DND-41 (cell line): Measurements from ENCODE around the gene SRCIN1.

ENCODE experiments used
- ATAC-seq: fragments of 200-7000 bp; cut with Tn5 transposase; 3 replicates; pipeline ENCODE4 v1.9.1; 2021; ENCODE audit warnings: low read depth; ENCODE audit not compliant: insufficient read depth
- DNase-seq: peaks from one replicate; pipeline ENCODE4 v3.0.0-alpha.2; 2020
- H2AFZ ChIP-seq: 2 replicates; pipeline ENCODE4 v1.6.0; 2012; ENCODE audit warnings: low read depth, low read length
- H3K27ac ChIP-seq: 2 replicates; pipeline ENCODE4 v1.5.1; 2012; ENCODE audit warnings: low read length, inconsistent platforms
- H3K27me3 ChIP-seq: fragments of 200-600 bp; sonication (generic); 2 replicates; pipeline ENCODE4 v1.6.0; 2012; ENCODE audit warnings: low read length, mild to moderate bottlenecking, inconsistent platforms; ENCODE audit not compliant: insufficient read depth, poor library complexity
- H3K36me3 ChIP-seq: 2 replicates; pipeline ENCODE4 v1.5.1; 2012; ENCODE audit warnings: low read length, inconsistent platforms; ENCODE audit not compliant: insufficient read depth
- H3K4me1 ChIP-seq: 2 replicates; pipeline ENCODE4 v1.5.1; 2012; ENCODE audit warnings: mild to moderate bottlenecking, low read length; ENCODE audit not compliant: insufficient read depth
- H3K4me2 ChIP-seq: 2 replicates; pipeline ENCODE4 v1.6.0; 2012; ENCODE audit warnings: mild to moderate bottlenecking, moderate library complexity, low read length, inconsistent platforms; ENCODE audit not compliant: insufficient read depth
- H3K4me3 ChIP-seq, 2 experiments: fragments of 200-600 bp in 1 of 2; shearing (Covaris generic) in 1 of 2; 2 replicates each; pipeline ENCODE4 v1.5.1; 2012 to 2016; ENCODE audit warnings: inconsistent platforms in 2 of 2, low read length in 2 of 2, mild to moderate bottlenecking in 2 of 2, low read depth in 1 of 2, moderate library complexity in 1 of 2
- H3K79me2 ChIP-seq: 2 replicates; pipeline ENCODE4 v1.6.0; 2012; ENCODE audit warnings: low read length, inconsistent platforms; ENCODE audit not compliant: insufficient read depth
- H3K9ac ChIP-seq: 2 replicates; pipeline ENCODE4 v1.6.0; 2012; ENCODE audit warnings: low read depth, mild to moderate bottlenecking, inconsistent platforms, low read length, moderate library complexity
- H3K9me3 ChIP-seq: 2 replicates; pipeline ENCODE4 v1.5.1; 2012; ENCODE audit warnings: low read length, moderate library complexity, mild to moderate bottlenecking, inconsistent platforms; ENCODE audit not compliant: insufficient read depth, severe bottlenecking
- H4K20me1 ChIP-seq: 2 replicates; pipeline ENCODE4 v1.6.0; 2012; ENCODE audit warnings: low read length; ENCODE audit not compliant: insufficient read depth
- CTCF ChIP-seq: IDR thresholded peaks from 2 replicates; pipeline ENCODE4 v1.5.1; 2012; ENCODE audit warnings: borderline replicate concordance, low read length, moderate library complexity, mild to moderate bottlenecking; ENCODE audit not compliant: poor library complexity, severe bottlenecking; ENCODE audit errors: extremely low read depth
- EZH2 ChIP-seq: IDR thresholded peaks from 3 replicates; pipeline ENCODE4 v1.6.1; 2012; ENCODE audit warnings: borderline replicate concordance, low read depth, mild to moderate bottlenecking, moderate library complexity, low read length, inconsistent platforms; ENCODE audit not compliant: severe bottlenecking

The SRCIN1 gene

GRCh38 chr17:38619937-38620550, 14.3 kb upstream of the SRCIN1 start:
- Histone ChIP-seq H3K9ac (no peak overlapping the region), H3K79me2 (no peaks in the 10 kb centered on the region), H2AFZ (no peak overlapping the region), H3K4me3 (no peak overlapping the region), H4K20me1 (no peaks in the 10 kb centered on the region), H3K36me3 (no peaks in the 10 kb centered on the region), H3K4me1 (no peaks in the 10 kb centered on the region), H3K27me3 (peaks cover 7% of the 10 kb centered on the region), H3K9me3 (no peaks in the 10 kb centered on the region), H3K4me2 (no peak overlapping the region), H3K27ac (no peak overlapping the region)
- DNase-seq: no peak
- TF ChIP-seq CTCF (no peak), EZH2 (no peak)
- no peak for ATAC-seq

GRCh38 chr17:38619451-38619795, 13.7 kb upstream of the SRCIN1 start:
- H3K9me3 ChIP-seq: no peaks in the 10 kb centered on the region
- H3K4me3 ChIP-seq: no peak overlapping the region
- no peak for DNase-seq
- H3K36me3 ChIP-seq: no peaks in the 10 kb centered on the region
- no peak for ATAC-seq
- no peak overlapping the region for H3K9ac ChIP-seq
- H3K4me2 ChIP-seq: no peak overlapping the region
- no peak overlapping the region for H2AFZ ChIP-seq
- H3K79me2 ChIP-seq: no peaks in the 10 kb centered on the region
- no peaks in the 10 kb centered on the region for H4K20me1 ChIP-seq
- H3K27me3 ChIP-seq: peaks cover 7% of the 10 kb centered on the region
- TF ChIP-seq CTCF: no peak
- TF ChIP-seq EZH2: no peak
- no peak overlapping the region for H3K27ac ChIP-seq
- H3K4me1 ChIP-seq: no peaks in the 10 kb centered on the region

- peaks cover 7% of the 10 kb centered on the region for H3K27me3 ChIP-seq
Measured at GRCh38 chr17:38617967-38618760, 12.4 kb upstream of the SRCIN1 start.

GRCh38 chr17:38617074-38617860, 11.5 kb upstream of the SRCIN1 start:
- Histone ChIP-seq H3K4me1 (no peaks in the 10 kb centered on the region), H3K4me3 (no peak overlapping the region), H3K9me3 (no peaks in the 10 kb centered on the region), H3K79me2 (no peaks in the 10 kb centered on the region), H2AFZ (no peak overlapping the region), H3K27ac (no peak overlapping the region), H3K4me2 (no peak overlapping the region), H4K20me1 (no peaks in the 10 kb centered on the region), H3K27me3 (peaks cover 10% of the 10 kb centered on the region), H3K36me3 (no peaks in the 10 kb centered on the region), H3K9ac (no peak overlapping the region)
- DNase-seq: no peak
- no peak for ATAC-seq
- TF ChIP-seq CTCF: no peak

More at GRCh38 chr17:38617967-38618760, 12.4 kb upstream of the SRCIN1 start:
- Histone ChIP-seq H3K9ac (no peak overlapping the region), H4K20me1 (no peaks in the 10 kb centered on the region), H3K4me1 (no peaks in the 10 kb centered on the region), H3K36me3 (no peaks in the 10 kb centered on the region), H3K4me2 (no peak overlapping the region), H3K27ac (no peak overlapping the region), H3K9me3 (no peaks in the 10 kb centered on the region), H3K79me2 (no peaks in the 10 kb centered on the region), H2AFZ (no peak overlapping the region), H3K4me3 (no peak overlapping the region)
- TF ChIP-seq EZH2: no peak
- ATAC-seq (no peak), DNase-seq (no peak)
